Ectodermal cell (in vitro differentiated cells): Measurements from ENCODE around the gene SARDH.

Experiments used
- H3K27ac ChIP-seq: 2 replicates; pipeline ENCODE4 v1.7.0; 2013; ENCODE audit warnings: mild to moderate bottlenecking, low read depth, low read length; ENCODE audit not compliant: insufficient read depth, poor library complexity, severe bottlenecking
- H3K27me3 ChIP-seq: 2 replicates; pipeline ENCODE4 v1.7.0; 2013; ENCODE audit warnings: mild to moderate bottlenecking, low read length; ENCODE audit not compliant: insufficient read depth, control insufficient read depth, poor library complexity, severe bottlenecking
- H3K36me3 ChIP-seq: one replicate; pipeline ENCODE4 v1.7.0; 2013; ENCODE audit warnings: low read length; ENCODE audit not compliant: control insufficient read depth, insufficient read depth
- H3K4me1 ChIP-seq: one replicate; pipeline ENCODE4 v1.7.0; 2013; ENCODE audit warnings: low read length; ENCODE audit not compliant: control insufficient read depth, insufficient read depth
- H3K4me3 ChIP-seq: 2 replicates; pipeline ENCODE4 v1.7.0; 2013; ENCODE audit warnings: low read depth, low read length, control low read depth; ENCODE audit not compliant: insufficient read depth
- H3K9me3 ChIP-seq: 2 replicates; pipeline ENCODE4 v1.7.0; 2013; ENCODE audit warnings: mild to moderate bottlenecking, low read length, moderate library complexity; ENCODE audit not compliant: control insufficient read depth
- WGBS, 2 experiments: methylation state at CpG; one replicate each; pipeline ENCODE4 v1.1.7; 2013; ENCODE audit warnings: missing lambda C conversion rate in 2 of 2; 5-methylcytosine and 5-hydroxymethylcytosine counted together

The SARDH gene

GRCh38 chr9:133635533-133636531, 102.3 kb downstream of the SARDH start, which contains the start of gene DBH:
DBH (plus strand) TSS chr9:133636363; CDS start chr9:133636372, 9 bp downstream.
- Histone ChIP-seq H3K27ac (no peak within 1 kb of the TSS), H3K27me3 (no peaks in the 10 kb centered on the region), H3K4me3 (no peak within 1 kb of the TSS), H3K9me3 (no peaks in the 10 kb centered on the region), H3K4me1 (peaks cover 28% of the 10 kb centered on the region), H3K36me3 (no peaks in the 10 kb centered on the region)
- WGBS, 2 experiments, result 93 to 94% methylated on average over 24 of the region's 24 CpGs

DNA sequence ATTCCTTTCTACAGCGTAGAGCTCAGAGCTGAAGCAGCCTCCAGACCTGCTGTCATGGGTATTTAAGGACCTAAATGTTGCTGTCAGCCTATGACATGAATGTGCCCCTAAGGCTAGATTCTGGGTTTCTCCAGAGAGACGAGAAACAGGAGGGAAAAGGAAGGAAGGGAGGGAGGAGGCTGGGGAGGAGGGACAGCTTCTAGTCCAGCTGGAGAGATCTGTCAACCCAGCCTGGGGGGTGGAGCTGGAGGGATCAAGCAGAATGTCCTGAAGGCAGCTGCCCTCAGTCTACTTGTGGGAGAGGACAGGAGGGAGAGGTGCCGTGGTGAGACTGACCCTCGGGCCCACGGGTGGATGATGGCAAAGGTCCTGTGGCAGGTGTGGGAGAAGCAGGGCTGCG, 103.1 kb downstream of the SARDH start:
- no peaks in the 10 kb centered on the region for H3K36me3 ChIP-seq

DNA sequence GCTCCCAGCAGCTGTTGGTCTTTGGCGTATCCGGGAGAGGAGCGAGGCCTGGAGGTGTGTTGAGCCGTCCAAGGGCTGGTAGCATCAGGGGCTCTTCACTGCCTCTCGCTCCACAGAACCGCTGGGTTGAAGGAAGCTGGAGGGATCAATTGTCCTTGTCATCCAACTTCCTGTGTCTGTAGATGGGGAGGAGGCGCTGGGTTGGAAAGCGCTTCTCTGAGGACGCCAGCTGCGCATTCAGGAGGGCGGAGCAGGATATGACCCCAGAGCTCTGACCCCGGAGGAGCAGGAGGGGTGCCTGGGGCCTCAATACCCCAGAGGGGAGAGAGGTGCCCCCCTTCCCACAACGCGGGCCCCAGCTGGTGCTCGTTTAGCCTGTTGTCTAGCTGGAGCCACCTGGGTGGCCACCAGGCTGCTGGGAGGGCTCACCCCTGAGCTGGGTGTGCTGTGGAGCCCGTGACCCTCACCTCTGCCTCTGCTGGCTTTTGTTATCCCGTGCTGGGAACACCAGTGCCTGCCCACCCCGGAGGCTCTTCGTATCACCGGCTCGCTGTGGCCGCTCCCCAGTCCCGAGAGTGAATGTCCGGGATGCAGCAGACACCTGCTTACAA, 104.0 kb downstream of the SARDH start:
- Histone ChIP-seq H3K9me3 (no peaks in the 10 kb centered on the region), H3K4me3 (no peak overlapping the region), H3K36me3 (no peaks in the 10 kb centered on the region), H3K27me3 (no peaks in the 10 kb centered on the region), H3K27ac (no peak overlapping the region), H3K4me1 (peaks cover 28% of the 10 kb centered on the region)
- 63 to 65% methylated on average over 24 of the region's 24 CpGs for WGBS, 2 experiments

More for the DNA sequence above, 103.1 kb downstream of the SARDH start:
- peaks cover 28% of the 10 kb centered on the region for H3K4me1 ChIP-seq
- no peak overlapping the region for H3K4me3 ChIP-seq
- H3K27me3 ChIP-seq, result no peaks in the 10 kb centered on the region
- no peaks in the 10 kb centered on the region for H3K9me3 ChIP-seq
- H3K27ac ChIP-seq, result no peak overlapping the region
- WGBS, 2 experiments, result 87% methylated on average over 6 of the region's 6 CpGs

- H3K27ac ChIP-seq, result no peak overlapping the region
- no peak overlapping the region for H3K4me3 ChIP-seq
- H3K4me1 ChIP-seq, result peaks cover 28% of the 10 kb centered on the region
- no peaks in the 10 kb centered on the region for H3K9me3 ChIP-seq
- 90% methylated on average over 8 of the region's 8 CpGs for WGBS, 2 experiments
- no peaks in the 10 kb centered on the region for H3K36me3 ChIP-seq
- no peaks in the 10 kb centered on the region for H3K27me3 ChIP-seq
These were observed 104.5 kb downstream of the SARDH start for GRCh38 chr9:133633681-133634080.

- WGBS, 2 experiments, result 80 to 82% methylated on average over 23 to 26 of the region's 27 CpGs
- Histone ChIP-seq H3K27ac (no peak overlapping the region), H3K4me3 (no peak overlapping the region), H3K9me3 (no peaks in the 10 kb centered on the region), H3K36me3 (no peaks in the 10 kb centered on the region), H3K27me3 (no peaks in the 10 kb centered on the region), H3K4me1 (peaks cover 25% of the 10 kb centered on the region)
These were observed 105.1 kb downstream of the SARDH start for GRCh38 chr9:133632806-133633680.

- Histone ChIP-seq H3K27ac (no peak overlapping the region), H3K4me3 (no peak overlapping the region), H3K9me3 (no peaks in the 10 kb centered on the region), H3K4me1 (peaks cover 16% of the 10 kb centered on the region), H3K36me3 (no peaks in the 10 kb centered on the region), H3K27me3 (no peaks in the 10 kb centered on the region)
- WGBS, 2 experiments, result 95 to 96% methylated on average over 12 of the region's 12 CpGs
These were observed 107.0 kb downstream of the SARDH start for GRCh38 chr9:133631111-133631510.

- no peaks in the 10 kb centered on the region for H3K27me3 ChIP-seq
- H3K4me3 ChIP-seq, result no peak overlapping the region
- H3K36me3 ChIP-seq, result no peaks in the 10 kb centered on the region
- peaks cover 10% of the 10 kb centered on the region for H3K4me1 ChIP-seq
- H3K27ac ChIP-seq, result no peak overlapping the region
- peaks cover 2% of the 10 kb centered on the region for H3K9me3 ChIP-seq
- 94 to 95% methylated on average over 23 of the region's 23 CpGs for WGBS, 2 experiments
These were observed 108.7 kb downstream of the SARDH start for GRCh38 chr9:133629221-133630110.

- WGBS, 2 experiments, result 89 to 92% methylated on average over 8 of the region's 8 CpGs
- no peak overlapping the region for H3K4me3 ChIP-seq
- H3K36me3 ChIP-seq, result no peaks in the 10 kb centered on the region
- H3K9me3 ChIP-seq, result peaks cover 2% of the 10 kb centered on the region
- no peaks in the 10 kb centered on the region for H3K27me3 ChIP-seq
- H3K27ac ChIP-seq, result no peak overlapping the region
- H3K4me1 ChIP-seq, result peaks cover 3% of the 10 kb centered on the region
These were observed 109.4 kb downstream of the SARDH start for GRCh38 chr9:133628766-133629165.

- 83 to 91% methylated on average over 3 of the region's 3 CpGs for WGBS, 2 experiments
These were observed 110.8 kb downstream of the SARDH start for GRCh38 chr9:133627341-133627740.

More at GRCh38 chr9:133627341-133627740, 110.8 kb downstream of the SARDH start:
- Histone ChIP-seq H3K27me3 (no peaks in the 10 kb centered on the region), H3K9me3 (peaks cover 2% of the 10 kb centered on the region), H3K27ac (no peak overlapping the region), H3K4me3 (no peak overlapping the region), H3K4me1 (no peaks in the 10 kb centered on the region), H3K36me3 (no peaks in the 10 kb centered on the region)
